Peyer's patch (tissue), 4 donors: ENCODE data around the gene ZACN. TPM values are rescaled to one million over a fixed set of nuclear protein-coding genes. Genes with fewer than 3 reads are reported as not detected.

Experiments used
- DNase-seq, 3 donors: peaks; one replicate each; pipeline ENCODE4 v3.0.0-alpha.2; 2017 to 2019
- H3K27ac ChIP-seq, 4 donors: fragments of 200-600 bp; sonication (generic); one replicate each; pipeline ENCODE4 v1.5.1; 2016 to 2019
- H3K27me3 ChIP-seq, 2 donors: fragments of 200-600 bp; sonication (generic); one replicate each; pipeline ENCODE4 v1.5.1; 2019
- H3K36me3 ChIP-seq, 3 donors: fragments of 200-600 bp; sonication (generic); one replicate each; pipeline ENCODE4 v1.5.1; 2016 to 2019
- H3K4me1 ChIP-seq, 4 donors: fragments of 200-600 bp; sonication (generic); one replicate each; pipeline ENCODE4 v1.5.1; 2016 to 2019
- H3K4me3 ChIP-seq, 4 donors: fragments of 200-600 bp; sonication (generic); 1 replicate in 3 of 4; 2 replicates in 1 of 4; pipeline ENCODE4 v1.5.1; 2016 to 2019; ENCODE audit warnings: mild to moderate bottlenecking in 1 of 4
- H3K9me3 ChIP-seq, 4 donors: fragments of 200-600 bp; sonication (generic); one replicate each; pipeline ENCODE4 v1.5.1; 2016 to 2019; ENCODE audit warnings: mild to moderate bottlenecking in 1 of 4
- POLR2A ChIP-seq, 2 donors: fragments of 450-650 bp; IDR thresholded peaks; one replicate each; pipeline ENCODE4 v1.5.1; 2017; ENCODE audit warnings: antibody characterized with exemption in 2 of 2, mild to moderate bottlenecking in 2 of 2, moderate library complexity in 2 of 2
- total RNA-seq, 4 donors: library from RNA; depleted of rRNA; stranded (reverse); fragments of >200 nt; gene quantifications; one replicate each; pipeline ENCODE4 v1.1.0, GENCODE V29; 2016
- TF ChIP-seq, protein P1 (sequence below), 6 experiments: fragments of 450-650 bp in 4 of 6; fragments of 200-600 bp in 2 of 6; sonication (generic) in 1 of 6; IDR thresholded peaks; one replicate each; pipeline ENCODE4 v1.5.1; 2017 to 2019; ENCODE audit warnings: antibody characterized with exemption in 6 of 6, mild to moderate bottlenecking in 3 of 6, moderate library complexity in 1 of 6

ZACN gene
- total RNA-seq, 4 donors from 2014 or later, result not detected

DNA sequence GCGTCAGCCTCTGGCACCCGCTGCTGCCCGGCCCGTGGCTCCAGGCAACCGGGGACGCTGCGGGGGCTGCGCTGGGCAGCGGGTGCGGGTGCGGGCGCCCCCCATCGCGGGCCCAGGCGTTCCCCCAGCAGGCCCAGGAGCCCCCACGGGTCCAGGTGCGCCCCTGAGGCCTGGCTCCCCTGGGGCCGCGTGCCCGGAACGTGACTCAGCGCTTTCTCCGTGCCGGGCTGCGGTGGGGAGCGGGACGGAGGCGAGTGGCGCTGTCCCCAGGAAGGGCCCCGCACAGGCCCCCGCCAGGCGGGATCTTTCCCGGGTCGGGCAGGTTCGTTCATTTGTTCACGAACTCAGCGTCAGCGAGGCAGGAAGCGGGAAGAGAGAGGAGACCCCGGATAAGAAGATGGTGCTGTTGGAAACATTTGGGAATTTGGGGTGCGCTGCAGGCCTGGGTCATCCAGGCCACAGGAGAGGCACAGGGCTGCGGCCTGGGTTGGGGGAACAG is 43.0 kb downstream of the ZACN start:
- H3K4me3 ChIP-seq, result peak overlapping the region; percentile 28 to 49 (median 40)
- no peaks in the 10 kb centered on the region for H3K9me3 ChIP-seq
- peak overlapping the region in 1 of 4 donors; percentile 74 for H3K27ac ChIP-seq
- peak in 2 of 3 donors; percentile 29 to 48 for DNase-seq
- H3K4me1 ChIP-seq, result peaks cover 0 to 10% (median 3%) of the 10 kb centered on the region in 4 donors
- TF ChIP-seq, protein P1, sequence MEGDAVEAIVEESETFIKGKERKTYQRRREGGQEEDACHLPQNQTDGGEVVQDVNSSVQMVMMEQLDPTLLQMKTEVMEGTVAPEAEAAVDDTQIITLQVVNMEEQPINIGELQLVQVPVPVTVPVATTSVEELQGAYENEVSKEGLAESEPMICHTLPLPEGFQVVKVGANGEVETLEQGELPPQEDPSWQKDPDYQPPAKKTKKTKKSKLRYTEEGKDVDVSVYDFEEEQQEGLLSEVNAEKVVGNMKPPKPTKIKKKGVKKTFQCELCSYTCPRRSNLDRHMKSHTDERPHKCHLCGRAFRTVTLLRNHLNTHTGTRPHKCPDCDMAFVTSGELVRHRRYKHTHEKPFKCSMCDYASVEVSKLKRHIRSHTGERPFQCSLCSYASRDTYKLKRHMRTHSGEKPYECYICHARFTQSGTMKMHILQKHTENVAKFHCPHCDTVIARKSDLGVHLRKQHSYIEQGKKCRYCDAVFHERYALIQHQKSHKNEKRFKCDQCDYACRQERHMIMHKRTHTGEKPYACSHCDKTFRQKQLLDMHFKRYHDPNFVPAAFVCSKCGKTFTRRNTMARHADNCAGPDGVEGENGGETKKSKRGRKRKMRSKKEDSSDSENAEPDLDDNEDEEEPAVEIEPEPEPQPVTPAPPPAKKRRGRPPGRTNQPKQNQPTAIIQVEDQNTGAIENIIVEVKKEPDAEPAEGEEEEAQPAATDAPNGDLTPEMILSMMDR (IDR thresholded peaks at IDR 0.05), result no peak
- TF ChIP-seq POLR2A (IDR thresholded peaks at IDR 0.05), result no peak
- no peaks in the 10 kb centered on the region for H3K36me3 ChIP-seq
- H3K27me3 ChIP-seq, result no peaks in the 10 kb centered on the region

DNA sequence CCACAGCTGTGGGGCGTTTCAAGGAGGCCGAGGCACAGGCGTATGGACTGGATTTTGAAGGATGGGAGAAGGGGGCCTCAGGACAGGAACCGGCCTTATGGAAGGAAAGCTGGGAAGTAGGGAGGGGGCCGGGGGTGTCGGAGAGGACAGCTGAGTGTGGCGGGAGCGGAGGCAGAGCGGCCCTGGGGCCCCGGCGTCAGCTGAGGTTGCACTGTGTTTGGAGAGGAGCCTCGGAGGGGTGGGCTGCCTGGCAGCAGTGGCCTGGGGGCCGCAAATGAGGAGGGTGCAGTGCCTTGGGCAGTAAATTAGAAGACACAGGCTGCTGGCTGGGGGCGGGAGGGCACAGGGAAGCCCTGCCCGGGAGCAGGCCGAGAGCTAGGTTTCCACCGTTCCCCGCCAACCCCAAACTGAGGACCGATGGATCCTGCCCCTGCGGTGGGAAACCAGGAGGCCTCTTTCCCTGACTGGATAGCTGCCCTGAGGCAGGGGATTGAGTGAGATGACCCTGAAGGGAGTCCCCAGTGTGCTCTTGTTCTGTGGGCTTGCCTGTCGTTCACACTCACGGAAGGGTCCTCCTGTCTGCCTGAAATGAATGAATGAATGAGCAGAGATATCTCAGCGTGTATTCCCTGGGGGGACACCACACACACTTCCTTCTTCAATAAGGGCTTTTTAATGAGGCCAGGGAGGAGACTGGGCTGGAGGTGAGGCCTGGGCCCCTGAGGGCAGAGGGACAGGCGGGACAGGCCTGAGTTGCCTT is 43.6 kb downstream of the ZACN start:
- no peak for DNase-seq
- TF ChIP-seq, protein P1 (IDR thresholded peaks at IDR 0.05), result no peak
- Histone ChIP-seq H3K9me3 (no peaks in the 10 kb centered on the region), H3K27ac (peak overlapping the region in 1 of 4 donors; percentile 74), H3K4me1 (peaks cover 0 to 10% (median 3%) of the 10 kb centered on the region in 4 donors), H3K27me3 (no peaks in the 10 kb centered on the region), H3K36me3 (no peaks in the 10 kb centered on the region), H3K4me3 (no peak overlapping the region)

DNA sequence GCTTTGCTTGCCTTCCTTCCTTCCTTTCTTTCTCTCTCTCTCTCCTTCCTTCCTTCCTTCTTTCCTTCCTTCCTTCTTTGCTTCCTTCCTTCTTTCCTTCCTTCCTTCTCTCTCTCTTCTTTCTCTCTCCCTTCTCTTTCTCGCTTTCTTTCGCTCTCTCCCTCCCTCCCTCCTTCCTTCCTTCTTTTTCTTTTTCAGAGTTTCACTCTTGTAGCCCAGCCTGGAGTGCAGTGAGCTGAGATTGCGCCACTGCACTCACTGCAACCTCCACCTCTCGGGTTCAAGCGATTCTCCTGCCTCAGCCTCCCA is 44.2 kb downstream of the ZACN start:
- peaks cover 0 to 10% (median 3%) of the 10 kb centered on the region in 4 donors for H3K4me1 ChIP-seq
- no peak overlapping the region for H3K27ac ChIP-seq
- H3K9me3 ChIP-seq, result no peaks in the 10 kb centered on the region
- H3K4me3 ChIP-seq, result no peak overlapping the region
- no peak for DNase-seq
- H3K36me3 ChIP-seq, result no peaks in the 10 kb centered on the region
- TF ChIP-seq, protein P1 (IDR thresholded peaks at IDR 0.05), result no peak
- TF ChIP-seq POLR2A (IDR thresholded peaks at IDR 0.05), result no peak
- H3K27me3 ChIP-seq, result no peaks in the 10 kb centered on the region

DNA sequence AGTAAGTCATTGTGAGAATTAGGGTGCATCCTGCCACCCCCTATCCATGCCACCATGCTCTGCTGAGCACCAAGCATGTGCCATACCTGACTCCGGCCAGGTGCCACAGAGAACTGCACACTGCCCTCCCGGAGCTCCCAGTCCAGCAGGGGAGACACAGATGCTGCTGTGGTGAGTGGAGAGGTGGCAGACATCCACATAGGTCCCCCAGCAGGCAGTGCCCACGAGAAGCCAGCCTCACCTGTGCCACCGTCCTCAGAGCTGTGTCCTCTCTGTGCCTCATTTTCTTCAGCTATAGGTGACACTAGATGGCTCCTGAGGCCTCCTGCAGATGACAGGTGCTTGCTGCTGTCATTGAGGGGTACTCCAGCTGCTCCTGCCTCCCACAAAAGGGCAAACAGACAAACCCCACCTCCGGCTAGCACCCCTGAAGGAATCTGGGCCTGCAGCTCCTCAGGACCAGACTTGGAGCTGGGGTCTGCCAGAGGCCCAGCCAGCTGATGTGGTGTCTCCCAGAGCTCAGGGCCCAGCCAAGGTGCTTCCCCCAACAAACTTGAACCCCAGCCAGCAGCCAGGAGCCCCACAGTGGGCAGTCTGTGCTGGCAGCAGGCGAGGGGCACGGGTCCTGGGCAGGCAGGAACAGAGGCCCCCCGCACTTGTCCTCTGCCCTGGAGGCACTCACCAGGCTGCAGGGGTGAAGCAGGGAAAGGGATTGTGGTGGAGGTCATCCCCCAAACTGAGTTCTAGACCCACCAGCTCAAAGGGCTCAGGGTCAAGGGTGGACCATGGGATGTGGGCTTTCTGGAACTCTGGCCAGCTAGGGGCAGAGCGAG is 45.0 kb downstream of the ZACN start:
- no peaks in the 10 kb centered on the region for H3K9me3 ChIP-seq
- no peak for TF ChIP-seq POLR2A (IDR thresholded peaks at IDR 0.05)
- TF ChIP-seq, protein P1 (IDR thresholded peaks at IDR 0.05), result no peak
- no peaks in the 10 kb centered on the region for H3K27me3 ChIP-seq
- DNase-seq, result no peak
- H3K27ac ChIP-seq, result no peak overlapping the region
- H3K36me3 ChIP-seq, result no peaks in the 10 kb centered on the region
- peaks cover 0 to 10% (median 3%) of the 10 kb centered on the region in 4 donors for H3K4me1 ChIP-seq
- H3K4me3 ChIP-seq, result no peak overlapping the region

DNA sequence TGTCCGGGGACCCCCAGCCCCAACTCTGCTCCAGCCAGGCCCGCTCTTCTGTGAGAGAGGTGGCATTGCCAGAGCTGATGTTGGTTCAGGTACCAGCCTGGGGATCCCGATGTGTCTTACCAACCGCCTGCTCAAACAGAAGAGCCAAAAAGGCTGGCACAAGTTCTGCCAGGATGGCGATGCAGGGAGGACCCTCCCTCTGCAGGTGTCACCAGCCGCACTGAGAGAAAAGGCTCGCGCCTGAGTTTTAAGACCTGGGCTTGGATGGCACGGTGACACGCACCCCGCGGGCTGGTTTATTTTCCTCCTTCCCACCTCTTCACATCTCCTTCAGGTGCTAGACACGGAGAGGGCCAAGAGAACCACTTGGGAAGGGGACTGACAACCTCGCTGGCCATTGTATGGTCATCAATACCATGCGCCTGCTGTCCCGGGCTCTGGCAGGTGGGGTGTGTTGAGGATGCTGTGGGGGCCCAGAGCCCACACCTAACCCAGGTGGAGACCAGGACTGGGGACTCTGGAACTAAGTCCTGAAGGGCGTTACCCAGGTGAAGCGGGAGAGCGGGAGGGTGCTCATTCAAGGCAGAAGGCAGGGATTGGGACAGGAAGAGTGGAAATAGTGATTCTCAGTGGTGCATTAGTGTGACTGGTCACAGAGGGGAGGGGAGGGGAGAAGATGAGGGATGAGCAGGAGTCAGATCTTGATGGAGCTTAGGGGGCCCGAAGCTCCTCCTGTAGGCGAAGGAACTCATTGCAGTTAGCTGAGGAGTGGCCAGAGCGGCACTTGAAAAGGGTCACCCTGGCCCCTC is 45.8 kb downstream of the ZACN start:
- no peak for DNase-seq
- no peaks in the 10 kb centered on the region for H3K27me3 ChIP-seq
- no peak overlapping the region for H3K4me3 ChIP-seq
- H3K36me3 ChIP-seq, result no peaks in the 10 kb centered on the region
- H3K4me1 ChIP-seq, result peaks cover 0 to 10% (median 3%) of the 10 kb centered on the region in 4 donors
- TF ChIP-seq POLR2A (IDR thresholded peaks at IDR 0.05), result no peak
- TF ChIP-seq, protein P1 (IDR thresholded peaks at IDR 0.05), result no peak
- H3K27ac ChIP-seq, result no peak overlapping the region
- no peaks in the 10 kb centered on the region for H3K9me3 ChIP-seq
